Measurements from ENCODE around the gene GTF2H1. TPM values are rescaled to one million over a fixed set of nuclear protein-coding genes. Genes with fewer than 3 reads are reported as not detected.
"Not testable (repeated sequence)": the region's sequence is repeated elsewhere in the genome, so short reads cannot be mapped to it uniquely, and the experiment has no call there.

Gene GTF2H1
- total RNA-seq, 6 experiments from 2014 or later = 13.3 to 30.7 (median 19.7) TPM

- TF ChIP-seq CTCF (IDR thresholded peaks at IDR 0.05) = no peak
- TF ChIP-seq POLR2A (IDR thresholded peaks at IDR 0.05) = no peak
- Histone ChIP-seq H3K4me3 (peak overlapping the region; percentile 83 to 94 (median 93)), H3K27ac (peak overlapping the region; percentile 95 to 100 (median 98)), H3K36me3 (peaks cover 13 to 37% (median 26%) of the 10 kb centered on the region in 4 donors), H3K4me1 (peaks cover 0 to 14% (median 4%) of the 10 kb centered on the region in 4 donors), H3K27me3 (no peaks in the 10 kb centered on the region), H3K9me3 (no peaks in the 10 kb centered on the region)
- DNase-seq (peak in 1 of 3 donors; percentile 55), ATAC-seq (peak in 3 of 4 donors; percentile 0 to 9 (median 0))
- 0% methylated on average over 5 of the region's 36 CpGs for WGBS (ENCODE audit: insufficient coverage, low coverage, low lambda C conversion rate, missing lambda C conversion rate)
- intact Hi-C loops (cut with DNase I) = no loop called here
Measured at GRCh38 chr11:18394928-18395734, 72.8 kb downstream of the GTF2H1 start.

- intact Hi-C loops (cut with DNase I) = no loop called here
- WGBS (ENCODE audit: insufficient coverage, low coverage, low lambda C conversion rate, missing lambda C conversion rate) = under 1% methylated on average over 33 of the region's 46 CpGs
- ATAC-seq (peak; percentile 77 to 87 (median 82)), DNase-seq (peak; percentile 99)
- peak overlapping the region; percentile 83 to 94 (median 93) for H3K4me3 ChIP-seq
- no peaks in the 10 kb centered on the region for H3K27me3 ChIP-seq
- TF ChIP-seq POLR2A (IDR thresholded peaks at IDR 0.05) (peak; percentile 85), CTCF (IDR thresholded peaks at IDR 0.05) (no peak)
- peaks cover 18 to 42% (median 29%) of the 10 kb centered on the region in 4 donors for H3K36me3 ChIP-seq
- peak overlapping the region; percentile 95 to 100 (median 98) for H3K27ac ChIP-seq
- peaks cover 0 to 14% (median 4%) of the 10 kb centered on the region in 4 donors for H3K4me1 ChIP-seq
- H3K9me3 ChIP-seq = no peaks in the 10 kb centered on the region
Measured at GRCh38 chr11:18395735-18396504, 73.6 kb downstream of the GTF2H1 start.

GRCh38 chr11:18397921-18398320 is 75.6 kb downstream of the GTF2H1 start:
- TF ChIP-seq POLR2A (IDR thresholded peaks at IDR 0.05) (no peak), CTCF (IDR thresholded peaks at IDR 0.05) (no peak)
- Histone ChIP-seq H3K4me3 (no peak overlapping the region), H3K4me1 (peaks cover 0 to 14% (median 6%) of the 10 kb centered on the region in 4 donors), H3K9me3 (no peaks in the 10 kb centered on the region), H3K36me3 (peaks cover 24 to 61% (median 43%) of the 10 kb centered on the region in 4 donors), H3K27me3 (no peaks in the 10 kb centered on the region), H3K27ac (no peak overlapping the region)
- ATAC-seq (no peak), DNase-seq (no peak)
- intact Hi-C loops (cut with DNase I) = no loop called here
- 83% methylated on average over 2 of the region's 3 CpGs for WGBS (ENCODE audit: insufficient coverage, low coverage, low lambda C conversion rate, missing lambda C conversion rate)

GRCh38 chr11:18401077-18401476 is 78.7 kb downstream of the GTF2H1 start:
- DNase-seq; H3K4me3 ChIP-seq; H3K27me3 ChIP-seq; H3K27ac ChIP-seq; H3K9me3 ChIP-seq; intact Hi-C loops (cut with DNase I); H3K4me1 ChIP-seq; ATAC-seq: not testable (repeated sequence)
- peaks cover 41 to 92% (median 67%) of the 10 kb centered on the region in 4 donors for H3K36me3 ChIP-seq
- WGBS (ENCODE audit: insufficient coverage, low coverage, low lambda C conversion rate, missing lambda C conversion rate) = 91% methylated on average over 8 of the region's 9 CpGs
